ENCODE measurements around the gene BTBD7. TPM values are rescaled to one million over a fixed set of nuclear protein-coding genes. Genes with fewer than 3 reads are reported as not detected.
"Not testable (repeated sequence)": the region's sequence is repeated elsewhere in the genome, so short reads cannot be mapped to it uniquely, and the experiment has no call there.

The BTBD7 gene
- polyA plus RNA-seq, 3 donors = 48.5 to 51.5 (median 50.9) TPM

DNA sequence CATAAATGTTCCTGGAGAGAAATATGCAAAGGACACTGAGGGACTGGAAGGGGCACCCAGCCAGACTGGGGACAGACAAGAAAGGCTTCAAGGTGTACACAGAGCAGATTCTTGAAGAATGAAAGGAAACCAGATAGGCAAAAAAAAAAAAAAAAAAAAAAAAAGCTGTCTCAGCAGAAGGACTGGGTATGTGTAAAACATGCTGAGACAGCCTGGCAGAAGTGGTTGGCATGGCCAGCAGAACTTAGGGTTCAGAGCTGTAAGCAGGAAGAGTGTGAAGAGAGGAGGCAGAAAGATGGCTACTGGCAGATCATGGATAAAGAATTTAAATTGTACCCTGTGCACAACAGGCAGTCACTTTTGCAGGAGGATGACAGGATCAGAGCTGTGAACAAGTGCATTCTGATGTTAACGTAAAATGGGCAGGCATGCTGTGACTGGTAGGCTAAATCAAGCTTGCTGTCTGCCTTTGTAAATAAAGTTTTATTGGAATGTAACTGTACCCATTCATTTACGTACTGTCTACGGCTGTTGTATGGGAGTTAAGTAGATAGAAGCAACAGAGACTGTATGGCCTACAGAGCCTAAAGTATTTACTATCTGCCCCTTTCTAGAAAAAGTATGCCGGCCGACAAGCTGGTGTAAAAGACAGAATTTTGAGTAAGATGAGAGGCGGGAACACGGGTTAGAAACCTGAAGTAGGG lies 83.6 kb downstream of the BTBD7 start:
- DNase-seq (ENCODE audit: low read depth in 3 of 3, low spot score in 2 of 3) = no peak

- no peak for DNase-seq (ENCODE audit: low read depth in 3 of 3, low spot score in 2 of 3)
Measured at GRCh38 chr14:93246534-93246933, 86.3 kb downstream of the BTBD7 start.

DNA sequence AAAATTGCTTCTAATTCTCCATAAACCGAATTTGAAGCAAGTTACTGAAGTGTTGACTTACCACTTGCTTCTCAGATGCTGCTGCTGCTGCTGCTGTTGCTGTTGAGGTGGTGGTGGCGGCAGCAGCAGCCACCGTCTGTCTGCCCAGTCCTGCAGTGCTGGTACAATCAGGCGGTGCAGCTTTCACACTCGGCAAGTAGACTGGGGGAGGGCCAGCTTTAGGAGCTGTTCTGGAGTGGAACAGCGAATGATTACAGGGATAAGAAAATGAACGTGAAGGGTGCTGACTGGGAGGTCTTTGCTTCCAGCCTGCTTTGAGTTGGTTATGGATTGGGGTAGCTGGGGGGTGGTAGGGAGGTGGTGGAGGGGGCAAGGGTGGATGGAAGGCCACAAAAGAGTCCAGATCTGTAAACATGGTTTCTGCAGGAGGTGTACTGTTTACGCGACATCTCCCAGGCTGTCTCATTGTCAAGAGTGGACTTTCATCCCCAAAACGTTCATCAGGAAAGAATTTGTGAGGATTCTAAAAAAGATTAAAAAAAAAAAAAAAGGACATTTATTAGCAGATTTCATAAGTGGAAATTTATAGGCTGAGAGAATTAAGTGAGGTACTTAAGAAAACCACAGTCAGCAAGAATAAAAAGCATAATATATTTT lies 86.9 kb downstream of the BTBD7 start:
- DNase-seq (ENCODE audit: low read depth in 3 of 3, low spot score in 2 of 3) = no peak

GRCh38 chr14:93240678-93241000 lies 92.2 kb downstream of the BTBD7 start:
- DNase-seq (ENCODE audit: low read depth in 3 of 3, low spot score in 2 of 3) = no peak

DNA sequence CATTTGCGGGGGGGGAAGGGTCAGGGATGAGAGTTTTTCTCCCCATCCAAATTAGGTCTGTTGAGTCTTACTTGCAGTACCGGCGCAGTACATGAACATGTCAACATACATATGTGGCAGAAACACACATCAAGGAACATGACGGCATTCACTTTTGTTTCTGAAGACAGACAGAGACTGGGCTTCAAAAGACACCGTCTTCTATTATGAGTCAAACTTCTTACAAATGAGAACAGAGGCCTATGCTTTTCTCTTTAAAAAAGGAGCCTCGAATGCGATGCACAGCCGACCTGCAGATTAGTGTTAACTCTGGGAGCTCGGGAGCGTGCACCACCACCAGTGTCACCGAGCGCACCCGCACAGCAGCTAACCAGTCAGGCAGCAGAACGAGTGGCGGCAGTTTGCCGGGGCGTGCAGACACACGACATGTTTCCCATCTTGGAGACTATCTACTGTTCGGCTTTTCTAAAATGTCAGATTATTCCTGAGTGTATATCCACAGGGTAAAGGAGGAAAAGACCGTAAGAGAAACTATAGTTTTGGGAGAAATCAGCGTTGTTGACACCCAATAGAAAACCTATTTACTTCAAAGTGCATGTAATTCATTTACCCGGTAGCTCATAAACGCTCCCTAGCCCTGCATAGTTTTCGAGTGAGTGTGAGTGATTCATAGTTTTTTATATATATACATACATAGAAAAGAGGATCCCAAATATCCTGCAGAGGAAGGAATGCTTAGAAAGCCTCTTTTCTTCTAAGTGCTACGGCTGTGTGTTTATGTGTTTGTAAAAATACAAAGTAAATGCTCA lies 92.8 kb downstream of the BTBD7 start:
- DNase-seq (ENCODE audit: low read depth in 3 of 3, low spot score in 2 of 3) = no peak

- DNase-seq (ENCODE audit: low read depth in 3 of 3, low spot score in 2 of 3) = no peak
Measured at GRCh38 chr14:93234798-93235197, 98.0 kb downstream of the BTBD7 start.

DNA sequence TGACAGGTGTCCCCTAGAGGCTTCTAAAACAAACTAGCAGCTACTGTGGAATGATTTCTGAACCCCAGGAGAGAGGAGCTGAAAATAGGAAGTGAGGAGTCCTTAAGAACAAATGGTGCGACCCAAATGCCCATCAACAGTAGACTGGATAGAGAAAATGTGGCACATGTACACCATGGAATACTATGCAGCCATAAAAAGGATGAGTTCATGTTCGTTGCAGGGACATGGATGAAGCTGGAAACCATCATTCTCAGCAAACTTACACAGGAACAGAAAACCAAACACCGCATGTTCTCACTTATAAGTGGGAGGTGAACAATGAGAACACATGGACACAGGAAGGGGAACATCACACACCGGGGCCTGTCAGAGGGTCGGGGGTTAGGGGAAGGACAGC lies 99.8 kb downstream of the BTBD7 start:
- DNase-seq (ENCODE audit: low read depth in 3 of 3, low spot score in 2 of 3) = not testable (repeated sequence)

DNA sequence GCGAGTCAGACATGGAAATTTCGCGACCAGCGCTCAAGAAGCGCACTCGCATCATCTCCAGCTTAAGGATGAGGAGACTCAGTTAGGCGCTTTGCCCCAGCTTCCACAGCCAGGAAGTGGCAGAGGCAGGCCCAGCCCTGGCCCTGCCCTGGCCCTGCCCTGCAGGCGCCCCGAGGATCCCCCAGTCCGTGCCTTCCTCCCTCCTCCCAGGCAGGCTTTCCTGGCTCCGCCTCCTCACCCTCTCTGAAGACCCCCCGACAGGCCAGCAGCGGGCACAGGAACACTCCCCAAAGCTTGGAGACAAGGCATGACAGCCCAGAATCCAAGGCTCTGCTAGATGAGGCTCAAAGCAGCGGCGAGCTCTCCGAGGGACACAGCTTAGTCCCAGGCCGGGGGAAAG lies 100.7 kb downstream of the BTBD7 start:
- no peak for DNase-seq (ENCODE audit: low read depth in 3 of 3, low spot score in 2 of 3)

- peak in 1 of 3 donors; percentile 23 for DNase-seq (ENCODE audit: low read depth in 3 of 3, low spot score in 2 of 3)
Measured at GRCh38 chr14:93231129-93231979, 101.5 kb downstream of the BTBD7 start.

- no peak for DNase-seq (ENCODE audit: low read depth in 3 of 3, low spot score in 2 of 3)
Measured at GRCh38 chr14:93230539-93230938, 102.3 kb downstream of the BTBD7 start.

DNA sequence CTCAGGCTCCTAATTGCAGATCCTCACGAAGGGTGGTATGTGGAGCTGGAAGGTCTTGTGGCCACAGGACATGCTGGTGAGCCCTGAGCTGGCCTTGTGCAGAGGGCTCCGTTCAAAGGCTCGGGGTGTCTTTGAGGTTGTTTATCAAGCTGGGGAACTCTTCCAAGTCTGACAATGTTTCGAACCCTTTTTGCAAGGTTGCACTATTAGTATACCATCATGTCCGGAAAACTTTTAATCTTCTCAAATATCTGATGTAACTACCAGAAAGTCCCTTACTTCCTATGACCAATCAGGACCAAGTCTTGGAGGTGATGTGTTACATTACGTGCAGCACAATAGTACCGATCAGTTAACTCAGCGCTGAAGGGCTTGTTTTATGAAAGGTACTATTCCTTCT lies 104.3 kb downstream of the BTBD7 start:
- DNase-seq (ENCODE audit: low read depth in 3 of 3, low spot score in 2 of 3) = no peak

DNA sequence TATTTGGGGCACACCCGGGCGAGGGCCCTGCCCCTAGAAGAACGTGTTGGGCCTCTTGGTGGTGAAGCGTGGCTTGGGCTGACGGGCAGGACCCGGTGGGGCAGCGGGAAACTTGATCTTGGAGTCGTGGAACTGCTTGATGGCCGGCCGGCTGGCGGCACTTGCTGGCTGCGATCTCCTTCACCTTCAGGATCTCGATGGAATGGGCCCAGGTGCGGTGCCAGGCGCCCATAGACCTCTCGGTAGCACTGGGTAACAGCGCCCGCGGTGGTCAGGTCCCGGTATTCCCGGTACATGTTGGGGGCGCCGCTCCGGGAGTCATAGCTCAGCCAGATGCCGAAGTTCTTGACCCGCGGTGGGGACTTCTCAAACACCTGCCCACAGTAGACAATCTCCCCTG lies 109.3 kb downstream of the BTBD7 start:
- DNase-seq (ENCODE audit: low read depth in 3 of 3, low spot score in 2 of 3) = no peak

GRCh38 chr14:93220509-93220908 lies 112.3 kb downstream of the BTBD7 start:
- no peak for DNase-seq (ENCODE audit: low read depth in 3 of 3, low spot score in 2 of 3)

GRCh38 chr14:93219103-93219726 lies 113.6 kb downstream of the BTBD7 start:
- peak in 1 of 3 donors; percentile 29 for DNase-seq (ENCODE audit: low read depth in 3 of 3, low spot score in 2 of 3)

- no peak for DNase-seq (ENCODE audit: low read depth in 3 of 3, low spot score in 2 of 3)
Measured at GRCh38 chr14:93214598-93214997, 118.2 kb downstream of the BTBD7 start.

DNA sequence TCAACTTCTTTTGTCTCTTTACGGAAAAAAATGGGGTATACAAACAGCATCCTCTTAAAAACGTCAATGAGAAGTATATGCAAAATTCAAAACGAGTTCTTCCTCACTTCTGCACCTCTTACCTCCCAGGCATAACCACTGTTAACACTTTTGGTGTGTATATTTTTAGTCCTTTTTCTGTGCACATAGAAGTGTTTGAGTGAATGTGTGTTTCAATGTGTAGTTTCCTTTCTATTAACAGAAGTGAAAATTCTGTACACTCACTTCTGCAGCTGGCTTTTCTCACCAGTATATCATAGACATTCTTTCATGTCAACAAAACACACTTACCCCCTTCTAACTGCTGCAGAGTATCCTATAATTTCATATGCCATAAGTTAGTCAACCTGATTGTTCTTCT lies 120.4 kb downstream of the BTBD7 start:
- no peak for DNase-seq (ENCODE audit: low read depth in 3 of 3, low spot score in 2 of 3)

- DNase-seq (ENCODE audit: low read depth in 3 of 3, low spot score in 2 of 3) = peak in 2 of 3 donors; percentile 23 to 32
Measured at GRCh38 chr14:93207468-93208308, 125.1 kb downstream of the BTBD7 start.

GRCh38 chr14:93206793-93207467 lies 125.9 kb downstream of the BTBD7 start, which contains the start of the genes GON7 and UBR7:
TSS of gene GON7 (minus strand) at chr14:93207065. CDS start at chr14:93207037, 28 bp downstream.
TSS of gene UBR7 (plus strand) at chr14:93207256. CDS start at chr14:93207292, 36 bp downstream.
- DNase-seq (ENCODE audit: low read depth in 3 of 3, low spot score in 2 of 3) = peak; percentile 92 to 98 (median 93)

Data from right renal cortex interstitium (tissue), 3 donors.